Osteocyte (in vitro differentiated cells): ENCODE results near the gene TPH2. TPM values are rescaled to one million over a fixed set of nuclear protein-coding genes. Genes with fewer than 3 reads are reported as not detected.

Experiments
- DNase-seq: peaks from one replicate; pipeline ENCODE4 v3.0.0; 2021; ENCODE audit warnings: mixed read lengths; ENCODE audit not compliant: unreplicated experiment; ENCODE audit errors: extremely low spot score
- H3K27ac Mint-ChIP-seq: one replicate; pipeline ENCODE4 v1.8.0; 2021; ENCODE audit warnings: mild to moderate bottlenecking, mixed read lengths; ENCODE audit not compliant: unreplicated experiment
- H3K27me3 Mint-ChIP-seq: one replicate; pipeline ENCODE4 v1.8.0; 2021; ENCODE audit warnings: mixed read lengths; ENCODE audit not compliant: unreplicated experiment
- H3K36me3 Mint-ChIP-seq: one replicate; pipeline ENCODE4 v1.8.0; 2021; ENCODE audit warnings: mixed read lengths; ENCODE audit not compliant: unreplicated experiment
- H3K4me1 Mint-ChIP-seq: one replicate; pipeline ENCODE4 v1.8.0; 2021; ENCODE audit warnings: mixed read lengths; ENCODE audit not compliant: unreplicated experiment
- H3K4me3 Mint-ChIP-seq: one replicate; pipeline ENCODE4 v1.8.0; 2021; ENCODE audit warnings: mild to moderate bottlenecking, moderate library complexity, mixed read lengths; ENCODE audit not compliant: unreplicated experiment
- H3K9me3 Mint-ChIP-seq: one replicate; pipeline ENCODE4 v1.8.0; 2021; ENCODE audit warnings: mixed read lengths; ENCODE audit not compliant: unreplicated experiment
- CTCF ChIP-seq: fragments of 200-600 bp; sonication (generic); IDR thresholded peaks from 2 replicates; pipeline ENCODE4 v1.5.0; 2021; ENCODE audit warnings: antibody characterized with exemption, mild to moderate bottlenecking, moderate library complexity
- total RNA-seq: library from RNA; stranded (reverse); gene quantifications from 2 replicates; pipeline ENCODE4 v1.2.1, GENCODE V29; 2021

The TPH2 gene
- total RNA-seq, 1 donor from 2014 or later, result not detected

DNA sequence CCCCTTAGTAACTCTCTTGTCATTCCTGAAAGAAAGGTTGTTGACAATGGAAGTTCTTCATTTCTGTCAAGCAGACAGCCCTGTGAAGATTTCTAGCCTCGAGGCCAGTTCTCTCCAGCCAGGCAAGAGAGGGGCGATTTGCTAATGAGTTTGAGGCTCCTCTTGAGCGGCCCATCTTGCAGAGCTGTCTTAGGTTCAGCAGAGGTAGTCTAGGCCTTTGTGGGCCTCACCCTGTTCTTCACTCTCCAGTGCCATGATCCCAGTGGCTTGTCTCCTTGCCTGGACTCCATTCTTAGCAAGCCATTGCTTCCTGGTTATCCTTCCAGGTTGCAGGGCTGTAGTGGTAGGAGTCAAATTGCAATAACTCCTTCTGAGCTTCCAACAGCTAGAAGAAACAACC lies 9.7 kb downstream of the TPH2 start:
- Mint-ChIP-seq H3K4me3 (no peak overlapping the region), H3K9me3 (no peaks in the 10 kb centered on the region), H3K27ac (no peak overlapping the region), H3K4me1 (no peaks in the 10 kb centered on the region), H3K36me3 (no peaks in the 10 kb centered on the region), H3K27me3 (peaks cover 48% of the 10 kb centered on the region)
- TF ChIP-seq CTCF, result no peak
- DNase-seq, result no peak

GRCh38 chr12:71949646-71950045 lies 11.0 kb downstream of the TPH2 start:
- TF ChIP-seq CTCF, result no peak
- no peak overlapping the region for H3K4me3 Mint-ChIP-seq
- H3K9me3 Mint-ChIP-seq, result no peaks in the 10 kb centered on the region
- peaks cover 39% of the 10 kb centered on the region for H3K27me3 Mint-ChIP-seq
- no peak for DNase-seq
- no peaks in the 10 kb centered on the region for H3K36me3 Mint-ChIP-seq
- H3K27ac Mint-ChIP-seq, result no peak overlapping the region
- H3K4me1 Mint-ChIP-seq, result no peaks in the 10 kb centered on the region

DNA sequence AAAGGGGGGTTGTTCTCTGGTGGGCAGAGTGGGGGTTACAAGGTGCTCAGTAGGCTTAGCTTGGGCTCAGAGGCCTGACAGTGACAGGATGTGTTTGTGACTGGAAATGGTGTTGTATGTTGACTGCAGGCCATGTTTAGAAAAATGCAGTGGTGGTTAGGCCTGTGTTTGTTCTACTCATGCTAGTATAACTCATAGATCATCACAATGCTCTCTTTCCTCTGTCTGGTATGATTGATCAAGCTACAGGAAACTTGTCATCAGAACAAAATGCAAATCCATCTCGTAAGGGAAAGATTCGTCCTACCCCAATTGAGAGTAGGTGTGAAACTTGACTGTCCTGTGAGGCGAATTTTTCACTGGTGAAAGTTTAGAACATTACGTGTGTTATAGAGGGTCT lies 11.8 kb downstream of the TPH2 start:
- H3K4me1 Mint-ChIP-seq, result no peaks in the 10 kb centered on the region

GRCh38 chr12:71950819-71951218 lies 12.2 kb downstream of the TPH2 start:
- peaks cover 32% of the 10 kb centered on the region for H3K27me3 Mint-ChIP-seq

More for the DNA sequence above, 11.8 kb downstream of the TPH2 start:
- Mint-ChIP-seq H3K27me3 (peaks cover 33% of the 10 kb centered on the region), H3K4me3 (no peak overlapping the region), H3K9me3 (no peaks in the 10 kb centered on the region), H3K27ac (no peak overlapping the region), H3K36me3 (no peaks in the 10 kb centered on the region)
- TF ChIP-seq CTCF, result no peak
- DNase-seq, result no peak

More at GRCh38 chr12:71950819-71951218, 12.2 kb downstream of the TPH2 start:
- H3K4me3 Mint-ChIP-seq, result no peak overlapping the region
- H3K27ac Mint-ChIP-seq, result no peak overlapping the region
- H3K9me3 Mint-ChIP-seq, result no peaks in the 10 kb centered on the region
- no peaks in the 10 kb centered on the region for H3K4me1 Mint-ChIP-seq
- no peaks in the 10 kb centered on the region for H3K36me3 Mint-ChIP-seq
- DNase-seq, result no peak
- TF ChIP-seq CTCF, result no peak
